Measurements from ENCODE around the gene DMWD. TPM values are rescaled to one million over a fixed set of nuclear protein-coding genes. Genes with fewer than 3 reads are reported as not detected.
A peak's percentile ranks its signal among the peaks of the same experiment; 100 is the strongest.

DMWD gene, protein sequence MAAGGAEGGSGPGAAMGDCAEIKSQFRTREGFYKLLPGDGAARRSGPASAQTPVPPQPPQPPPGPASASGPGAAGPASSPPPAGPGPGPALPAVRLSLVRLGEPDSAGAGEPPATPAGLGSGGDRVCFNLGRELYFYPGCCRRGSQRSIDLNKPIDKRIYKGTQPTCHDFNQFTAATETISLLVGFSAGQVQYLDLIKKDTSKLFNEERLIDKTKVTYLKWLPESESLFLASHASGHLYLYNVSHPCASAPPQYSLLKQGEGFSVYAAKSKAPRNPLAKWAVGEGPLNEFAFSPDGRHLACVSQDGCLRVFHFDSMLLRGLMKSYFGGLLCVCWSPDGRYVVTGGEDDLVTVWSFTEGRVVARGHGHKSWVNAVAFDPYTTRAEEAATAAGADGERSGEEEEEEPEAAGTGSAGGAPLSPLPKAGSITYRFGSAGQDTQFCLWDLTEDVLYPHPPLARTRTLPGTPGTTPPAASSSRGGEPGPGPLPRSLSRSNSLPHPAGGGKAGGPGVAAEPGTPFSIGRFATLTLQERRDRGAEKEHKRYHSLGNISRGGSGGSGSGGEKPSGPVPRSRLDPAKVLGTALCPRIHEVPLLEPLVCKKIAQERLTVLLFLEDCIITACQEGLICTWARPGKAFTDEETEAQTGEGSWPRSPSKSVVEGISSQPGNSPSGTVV
- total RNA-seq (2016; rRNA removed; fragmentation: Illumina TruSeq; extraction: Trizol) (11.0 and 14.9 TPM in 2 replicates), polyA plus RNA-seq (2011; rRNA removed) (10.3 and 12.4 TPM in 2 replicates), polyA minus RNA-seq (2011; rRNA and poly(A)+ RNA removed; ENCODE audit: low replicate concordance) (29.8 and 32.2 TPM in 2 replicates), Bru-seq, nascent RNA (percentile 74 among the genes with signal in this experiment), BruChase-seq, experiment 1, labeled RNA remaining after a 6-hour chase (percentile 87 among the genes with signal in this experiment), BruChase-seq, experiment 2, labeled RNA remaining after a 2-hour chase (percentile 76 among the genes with signal in this experiment)
- 22.5 and 32.3 TPM in 2 replicates for total RNA-seq (2016; cell fraction: cytosol; rRNA removed; fragmentation: Illumina TruSeq; extraction: Trizol; ENCODE audit: low read depth)
- total RNA-seq (2016; cell fraction: insoluble cytoplasmic fraction; rRNA removed; fragmentation: Illumina TruSeq; extraction: Trizol): 9.3 and 16.3 TPM in 2 replicates
- 40.0 and 43.7 TPM in 2 replicates for total RNA-seq (2016; cell fraction: membrane; rRNA removed; fragmentation: Illumina TruSeq; extraction: Trizol)
- total RNA-seq (2016; cell fraction: nucleus; rRNA removed; fragmentation: Illumina TruSeq; extraction: Trizol): 11.1 and 14.4 TPM in 2 replicates
- polyA plus RNA-seq (2011; cell fraction: cytosol; rRNA removed): 6.3 and 9.0 TPM in 2 replicates
- 44.3 and 58.8 TPM in 2 replicates for polyA plus RNA-seq (2011; cell fraction: nucleus; rRNA removed)
- 8.3 and 9.5 TPM in 2 replicates for polyA plus RNA-seq (2012)
- 34.5 and 34.9 TPM in 2 replicates for polyA plus RNA-seq (2016; cell fraction: cytosol; fragmentation: Illumina TruSeq; extraction: Trizol; ENCODE audit: low read depth)
- 9.9 and 14.4 TPM in 2 replicates for polyA plus RNA-seq (2016; cell fraction: insoluble cytoplasmic fraction; fragmentation: Illumina TruSeq; extraction: Trizol; ENCODE audit: low read depth)
- 36.7 and 38.5 TPM in 2 replicates for polyA plus RNA-seq (2016; cell fraction: membrane; fragmentation: Illumina TruSeq; extraction: Trizol; ENCODE audit: low read depth)
- 22.1 and 22.4 TPM in 2 replicates for polyA plus RNA-seq (2016; cell fraction: nucleus; fragmentation: Illumina TruSeq; extraction: Trizol; ENCODE audit: insufficient read depth, low read depth)
- 10.3 and 11.4 TPM in 2 replicates for polyA minus RNA-seq (2011; cell fraction: cytosol; rRNA and poly(A)+ RNA removed)
- 33.9 and 38.2 TPM in 2 replicates for polyA minus RNA-seq (2011; cell fraction: nucleus; rRNA and poly(A)+ RNA removed)
- long read RNA-seq, experiment 1, partial matches to known transcripts: 2 of 4 reads
- long read RNA-seq, experiment 1, other reads (novel, unspliced or antisense): 1 of 4 reads
- long read RNA-seq, experiment 2, transcript DMWD-202 (4 exons, 3,292 nt): major isoform, 22 of 48 reads
- long read RNA-seq, experiment 2, transcript DMWD-201 (5 exons, 3,305 nt): minor isoform, 6 of 48 reads
- long read RNA-seq, experiment 2, partial matches to known transcripts: 13 of 48 reads
- long read RNA-seq, experiment 2, other reads (novel, unspliced or antisense): 2 of 48 reads

GRCh38 chr19:45792470-45793177 lies at the start of gene DMWD:
DMWD (minus strand) TSS chr19:45792845; CDS start chr19:45792756, 89 bp downstream.
- Histone ChIP-seq H3K79me2 (ENCODE audit: insufficient read depth, low read length) (peaks cover 14% of the 10 kb centered on the region), H3K36me3 (replicated peaks in 1 of 2; ENCODE audit: control insufficient read depth in 1 of 2, insufficient read depth in 2 of 2, low read length in 2 of 2) (peaks cover 11 to 21% of the 10 kb centered on the region in 2 experiments), H3K9ac (ENCODE audit: insufficient read depth, low read depth, low read length) (peak within 1 kb of the TSS; percentile 88), H3K4me3 (replicated peaks in 1 of 3; ENCODE audit: insufficient read depth in 1 of 3, low read depth in 2 of 3, low read length in 3 of 3) (peak within 1 kb of the TSS; percentile 93 to 99 (median 94)), H3K27ac (ENCODE audit: extremely low read length, insufficient read depth, low read length) (peak within 1 kb of the TSS; percentile 55), H3K9me3 (ENCODE audit: low read length) (no peaks in the 10 kb centered on the region), H2AFZ (ENCODE audit: low read length) (no peak within 1 kb of the TSS), H3K27me3 (ENCODE audit: control insufficient read depth in 1 of 2, insufficient read depth in 2 of 2, low read length in 2 of 2) (peaks cover 0 to 9% of the 10 kb centered on the region in 2 experiments; a peak in 1 of 5 replicates), H4K20me1 (ENCODE audit: insufficient read depth, low read length) (no peaks in the 10 kb centered on the region), H3K4me2 (ENCODE audit: low read depth, low read length) (peak within 1 kb of the TSS; percentile 100), H3K4me1 (ENCODE audit: insufficient read depth, low read length) (peaks cover 20% of the 10 kb centered on the region)
- ChIA-PET POLR2A (interaction anchor here (0.6 to 2.3 kb wide), 14 partner anchors 13 to 110 kb away, joined by 3 to 23 read pairs (median 3); partner anchors contain the start of genes MYPOP, SIX5 and SYMPK), CTCF (ENCODE audit: low intra/inter-chr PET ratio, low total read pairs) (interaction anchor here (1.3 kb wide), 1 partner anchor 90 kb away, joined by 5 read pairs; no protein-coding TSS in a partner anchor)
- in situ Hi-C loops (cut with HindIII; ENCODE audit: extremely low pct_ligation_motif_present, low pct_unique_long_range_greater_than_20kb) (no loop called here), intact Hi-C loops (cut with micrococcal nuclease; ENCODE audit: unreplicated experiment) (no loop called here)
- no TSS peak for BruUV-seq (replicated peaks)
- FAIRE-seq: peak; percentile 93
- 1% methylated on average over 10 of the region's 86 CpGs for WGBS (ENCODE audit: low lambda C conversion rate)
- DNase-seq (ENCODE audit: low spot score): peak; percentile 96
- ATAC-seq: peak; percentile 92
- TF ChIP-seq ATF7 (IDR thresholded peaks at IDR 0.05) (no peak), ATF7 (CRISPR knock-in tag; IDR thresholded peaks at IDR 0.05) (no peak), NONO (IDR thresholded peaks at IDR 0.05) (no peak), NONO (CRISPR knock-in tag; conservative IDR thresholded peaks at IDR 0.05) (no peak), YEATS4 (CRISPR knock-in tag; IDR thresholded peaks at IDR 0.05; ENCODE audit: borderline replicate concordance) (no peak), ZBTB43 (CRISPR knock-in tag; conservative IDR thresholded peaks at IDR 0.05) (no peak), SNAI1 (CRISPR knock-in tag; IDR thresholded peaks at IDR 0.05; ENCODE audit: borderline replicate concordance) (no peak), ZNF205 (CRISPR knock-in tag; IDR thresholded peaks at IDR 0.05) (no peak), HCFC1 (IDR thresholded peaks at IDR 0.05; ENCODE audit: low read depth, low read length) (peak; percentile 48; the same call in 1 of the 2 replicates), ZNF124 (CRISPR knock-in tag; IDR thresholded peaks at IDR 0.05) (no peak)
- TF ChIP-seq, protein P1, sequence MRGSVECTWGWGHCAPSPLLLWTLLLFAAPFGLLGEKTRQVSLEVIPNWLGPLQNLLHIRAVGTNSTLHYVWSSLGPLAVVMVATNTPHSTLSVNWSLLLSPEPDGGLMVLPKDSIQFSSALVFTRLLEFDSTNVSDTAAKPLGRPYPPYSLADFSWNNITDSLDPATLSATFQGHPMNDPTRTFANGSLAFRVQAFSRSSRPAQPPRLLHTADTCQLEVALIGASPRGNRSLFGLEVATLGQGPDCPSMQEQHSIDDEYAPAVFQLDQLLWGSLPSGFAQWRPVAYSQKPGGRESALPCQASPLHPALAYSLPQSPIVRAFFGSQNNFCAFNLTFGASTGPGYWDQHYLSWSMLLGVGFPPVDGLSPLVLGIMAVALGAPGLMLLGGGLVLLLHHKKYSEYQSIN (CRISPR knock-in tag; IDR thresholded peaks at IDR 0.05; ENCODE audit: borderline replicate concordance): no peak
